H1 (cell line): ENCODE results near the gene CKAP2L. TPM values are rescaled to one million over a fixed set of nuclear protein-coding genes. Genes with fewer than 3 reads are reported as not detected.

Experiments used
- CTCF ChIP-seq, 3 experiments: IDR thresholded peaks; 1 replicate in 2 of 3; 2 replicates in 1 of 3; pipeline versions ENCODE4 v1.5.1 to v1.6.1; 2011; ENCODE audit warnings: low read length in 3 of 3, mild to moderate bottlenecking in 3 of 3, inconsistent platforms in 2 of 3, low read depth in 1 of 3, moderate library complexity in 1 of 3; ENCODE audit not compliant: insufficient read depth in 1 of 3; ENCODE audit errors: control extremely low read depth in 1 of 3
- polyA plus RNA-seq, 7 experiments: library from polyadenylated mRNA; depleted of rRNA in 3 of 7; stranded (reverse) in 5 of 7; unstranded in 2 of 7; fragments of >200 nt in 5 of 7; fragments of 200-250 nt in 2 of 7; gene quantifications; 1 replicate in 5 of 7; 2 replicates in 1 of 7; 4 replicates in 1 of 7; pipeline versions ENCODE4 v1.2.1 to v1.2.3, GENCODE V29; 2011 to 2013; ENCODE audit warnings: missing spikeins in 2 of 7, mixed read lengths in 2 of 7
- total RNA-seq: library from RNA; stranded (reverse); fragmentation: NEBNext Ultra II Directional; extraction: Animal tissue kit (Norgen Biotek cat#: 25700); gene quantifications from 2 replicates; pipeline ENCODE4 v1.2.1, GENCODE V29; 2021

Gene CKAP2L
- total and polyA plus RNA-seq, 2 of the 8 experiments (the other 6 are each of a cell fraction or from before 2014, with no cell fraction given), result 2.5 to 20.7 TPM

DNA sequence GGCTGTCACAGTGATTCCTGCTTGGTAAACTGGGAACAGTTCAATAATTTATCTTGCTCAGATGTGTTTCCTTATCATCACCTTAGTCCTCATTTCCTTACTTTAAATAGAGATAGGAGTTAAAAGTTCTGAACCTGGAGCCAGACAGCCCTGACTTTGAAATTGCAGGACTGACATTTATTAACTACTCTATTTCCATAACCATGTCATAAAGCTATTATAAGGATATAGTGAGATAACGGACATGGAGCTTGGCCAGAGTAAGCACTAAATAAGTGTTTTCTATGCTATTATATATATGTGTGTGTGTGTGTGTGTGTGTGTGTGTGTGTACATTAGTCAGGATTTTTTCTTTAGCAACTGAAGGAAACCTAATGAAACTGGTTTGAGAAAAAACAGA lies 30.5 kb downstream of the CKAP2L start (continued):
- no peak for TF ChIP-seq CTCF (IDR thresholded peaks at IDR 0.05; ENCODE audit: control extremely low read depth in 1 of 3, insufficient read depth in 1 of 3, low read depth in 1 of 3, low read length in 3 of 3)
